Stimulated activated CD4-positive, alpha-beta T cell treated with anti-CD3 and anti-CD28 coated beads, Interleukin-15, amount 100 ng/mL, for 1 hour (primary cell): Measurements from ENCODE around the gene PCGF3.
A peak's percentile ranks its signal among the peaks of the same experiment; 100 is the strongest.
"Not testable (repeated sequence)": the region's sequence is repeated elsewhere in the genome, so short reads cannot be mapped to it uniquely, and the experiment has no call there.

Experiments used
- DNase-seq, 2 donors: peaks; one replicate each; pipeline ENCODE4 v3.0.0-alpha.2; 2020; ENCODE audit warnings: low read depth in 1 of 2, low spot score in 1 of 2

PCGF3 gene

DNA sequence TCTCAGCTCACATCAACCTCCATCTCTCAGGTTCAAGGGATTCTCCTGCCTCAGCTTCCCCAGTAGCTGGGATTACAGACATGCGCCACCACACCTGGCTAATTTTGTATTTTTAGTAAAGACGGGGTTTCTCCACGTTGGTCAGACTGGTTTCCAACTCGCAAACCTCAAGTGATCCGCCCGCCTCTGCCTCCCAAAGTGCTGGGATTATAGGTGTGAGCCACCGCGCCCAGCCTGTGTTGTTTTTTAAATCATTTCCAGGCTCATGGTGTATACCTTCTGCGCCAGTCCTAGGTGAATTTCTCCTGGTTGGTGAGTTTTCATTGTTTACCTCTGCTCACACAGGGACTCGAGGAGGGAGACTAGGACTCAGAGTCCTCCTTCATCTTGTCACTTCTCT, 74.6 kb downstream of the PCGF3 start:
- not testable (repeated sequence) for DNase-seq

DNA sequence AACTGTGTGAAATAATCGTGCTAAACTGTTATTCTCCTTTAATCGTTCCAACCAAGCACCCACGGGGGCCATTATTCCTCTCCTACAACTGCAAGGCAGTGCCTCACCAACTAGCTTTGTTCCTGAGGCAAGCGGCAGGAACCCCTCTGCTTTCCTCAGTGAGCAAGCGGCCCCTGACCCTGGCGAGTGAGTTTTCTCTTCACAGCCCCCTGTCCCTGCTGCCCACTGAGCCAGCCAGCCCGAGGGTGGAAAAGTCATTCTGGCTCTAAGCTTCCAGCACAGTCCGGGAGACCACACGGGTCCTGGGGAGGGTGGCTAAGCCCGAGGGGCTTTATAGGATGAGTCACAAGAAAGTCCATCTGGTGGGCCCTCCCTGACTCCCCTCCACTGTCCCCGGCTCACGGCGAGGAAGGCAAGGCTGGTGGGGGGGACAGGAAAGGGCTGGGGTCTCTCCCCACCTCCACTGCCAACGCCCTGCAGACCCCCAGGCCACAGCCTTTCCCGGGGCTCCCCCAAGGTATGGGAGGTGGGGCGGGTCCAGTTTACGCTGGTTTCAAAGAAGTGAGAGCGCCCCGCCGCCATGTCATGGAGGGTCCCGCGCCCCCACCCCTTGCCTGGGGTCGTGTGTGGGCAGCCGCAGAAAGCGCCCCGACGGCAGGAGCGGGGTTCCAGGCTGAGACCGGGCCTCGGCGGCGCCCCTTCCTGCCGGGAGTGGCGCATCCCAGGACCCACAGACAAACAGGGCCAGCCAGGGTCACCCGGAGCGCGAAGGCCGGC, 75.3 kb downstream of the PCGF3 start:
- no peak for DNase-seq

DNA sequence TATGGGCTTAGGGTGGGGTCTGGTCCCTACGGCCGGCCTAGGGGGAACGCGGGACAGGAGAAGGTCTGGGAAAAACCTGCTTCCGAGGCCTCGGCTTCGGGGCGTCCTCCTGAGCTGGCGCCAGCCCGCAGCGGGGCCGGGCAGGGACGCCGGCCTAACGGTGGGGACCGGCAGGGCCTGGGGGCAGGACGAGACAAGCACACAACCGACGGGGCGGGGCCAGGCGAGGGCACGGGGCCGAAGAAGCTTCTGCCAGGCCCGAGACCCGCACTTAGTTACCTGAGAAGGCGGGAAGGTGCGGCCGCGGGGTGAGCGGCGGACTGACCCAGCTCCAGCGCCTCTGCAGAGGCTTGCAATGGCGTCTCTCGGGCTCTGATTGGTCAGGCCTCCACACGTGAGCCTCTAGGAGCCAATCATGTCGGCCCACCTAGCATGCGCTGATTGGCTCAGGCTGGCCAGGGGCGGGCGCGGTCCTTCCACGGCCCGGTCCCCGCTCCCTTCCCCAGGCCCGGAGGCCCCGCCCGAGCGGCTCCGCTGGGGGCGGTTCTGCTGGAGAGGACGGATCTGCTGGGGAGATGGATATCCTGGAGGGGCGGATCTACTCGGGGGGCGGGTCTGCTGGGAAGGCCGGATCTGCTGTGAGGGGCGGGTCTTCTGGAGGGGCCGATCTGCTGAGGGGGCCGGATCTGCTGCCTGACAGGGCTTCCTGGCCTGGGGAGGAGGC, 76.0 kb downstream of the PCGF3 start:
- DNase-seq, result peak; percentile 99

DNA sequence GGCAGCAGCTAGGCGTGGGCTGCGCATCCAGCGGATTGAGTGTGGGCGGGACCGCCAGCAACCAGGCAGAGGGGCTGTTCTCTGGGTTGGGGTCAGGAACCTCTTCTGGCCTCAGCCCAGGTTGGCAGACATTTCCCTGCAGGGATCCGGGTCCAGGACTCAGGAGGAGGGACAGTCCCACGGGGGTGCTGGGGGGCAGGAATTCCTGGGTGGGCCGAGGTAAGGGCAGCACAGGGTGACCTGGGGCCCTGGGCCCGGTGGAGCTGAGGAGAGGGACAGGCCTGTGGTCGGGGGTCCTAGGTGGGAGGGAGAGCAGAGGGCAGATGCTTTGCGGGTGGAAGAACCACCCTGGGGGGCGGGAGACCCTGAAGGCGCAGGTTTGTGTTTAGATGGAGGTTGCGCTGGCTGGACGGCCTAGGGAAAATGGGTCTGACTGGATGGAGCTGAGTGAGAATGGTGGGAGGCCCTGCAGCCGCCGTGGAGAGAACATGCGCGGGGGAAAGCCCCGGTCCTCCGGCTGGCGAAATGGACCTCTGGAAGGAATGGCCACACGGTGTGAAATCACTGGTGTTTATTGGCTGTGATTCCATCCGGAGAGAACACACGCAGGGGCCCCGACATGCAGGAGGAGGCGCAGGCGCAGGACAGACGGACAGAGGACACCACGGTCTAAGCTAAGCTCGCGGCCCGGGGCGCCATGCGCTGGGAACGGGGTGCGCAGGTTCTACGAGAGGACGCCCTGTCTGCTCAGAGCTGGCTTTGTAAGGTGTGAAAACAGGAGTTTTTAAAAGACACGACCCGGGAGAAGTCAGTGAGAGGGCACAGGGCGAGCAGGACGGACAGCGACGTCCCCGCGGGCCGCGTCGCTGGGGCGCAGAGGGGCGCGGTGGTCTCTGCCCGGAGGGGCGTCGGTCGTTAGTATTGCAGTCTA, 79.0 kb downstream of the PCGF3 start:
- DNase-seq, result no peak

DNA sequence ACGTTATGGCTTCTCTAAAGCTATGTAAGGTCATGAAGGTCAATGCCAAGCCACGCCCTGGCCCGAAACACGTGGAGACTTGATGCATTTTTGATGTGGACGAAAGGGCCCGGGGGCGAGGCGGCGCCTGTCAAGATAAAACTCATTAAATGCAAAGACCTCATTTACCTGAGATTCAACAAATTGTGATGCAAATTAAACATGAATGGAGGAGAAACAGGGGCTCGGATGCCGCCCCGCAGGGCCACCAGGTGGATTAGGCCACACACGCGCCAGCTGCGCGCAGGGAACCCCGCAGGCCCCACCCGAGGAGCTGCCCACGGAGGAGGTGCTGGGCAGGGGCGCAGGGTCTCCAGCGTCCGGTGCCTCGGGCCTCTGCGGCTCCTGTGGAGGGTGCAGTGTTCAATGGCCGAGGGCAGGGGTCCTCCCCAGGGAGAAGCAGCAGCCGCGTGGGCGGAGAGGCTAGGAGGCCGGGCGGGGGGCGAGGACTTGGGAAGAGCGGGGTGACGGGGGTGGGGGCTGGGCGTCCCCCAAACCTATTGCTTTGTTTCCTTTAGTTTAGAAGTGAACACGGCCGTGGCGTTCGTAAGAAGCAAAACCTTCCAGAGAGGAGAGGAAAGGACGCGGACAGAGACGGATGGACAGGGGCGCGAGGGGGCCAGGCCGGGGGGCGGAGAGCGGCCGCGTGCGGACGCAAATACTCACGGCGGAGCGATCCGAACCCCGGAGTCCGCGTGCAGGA, 79.9 kb downstream of the PCGF3 start:
- DNase-seq, result no peak

DNA sequence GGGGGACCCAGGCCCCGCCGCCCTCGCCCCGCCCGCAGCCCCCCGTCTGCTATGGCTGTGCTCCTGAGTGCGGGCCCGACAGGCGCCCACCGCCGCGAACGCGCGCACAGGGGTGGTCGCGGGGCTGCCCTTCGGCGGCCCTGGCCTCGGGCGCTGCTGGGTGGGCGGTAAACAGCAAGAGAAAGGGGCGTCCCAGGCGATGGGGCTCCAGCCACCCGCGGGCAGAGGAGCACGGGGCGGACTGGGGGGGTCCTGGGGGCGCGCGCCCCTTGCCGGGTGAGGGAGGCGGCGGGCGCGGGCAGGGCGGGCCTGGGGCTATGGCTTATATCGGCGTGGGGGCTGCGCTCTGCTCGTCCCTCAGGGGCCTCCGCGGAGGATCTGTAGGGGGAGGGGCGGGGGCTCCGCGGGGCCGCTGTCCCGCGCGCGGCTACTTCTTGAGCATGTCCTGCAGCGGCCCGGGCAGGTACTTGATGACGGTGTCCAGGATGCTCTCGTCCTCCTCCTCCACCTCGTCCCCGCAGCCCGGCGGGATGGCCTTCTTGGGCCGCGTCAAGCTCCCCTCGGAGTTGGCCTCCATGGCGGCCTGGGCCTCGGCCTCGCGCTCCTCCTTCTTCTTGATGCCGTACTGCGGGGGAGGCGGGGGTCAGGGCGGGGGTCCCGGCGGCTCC, 80.6 kb downstream of the PCGF3 start:
- DNase-seq, result no peak

DNA sequence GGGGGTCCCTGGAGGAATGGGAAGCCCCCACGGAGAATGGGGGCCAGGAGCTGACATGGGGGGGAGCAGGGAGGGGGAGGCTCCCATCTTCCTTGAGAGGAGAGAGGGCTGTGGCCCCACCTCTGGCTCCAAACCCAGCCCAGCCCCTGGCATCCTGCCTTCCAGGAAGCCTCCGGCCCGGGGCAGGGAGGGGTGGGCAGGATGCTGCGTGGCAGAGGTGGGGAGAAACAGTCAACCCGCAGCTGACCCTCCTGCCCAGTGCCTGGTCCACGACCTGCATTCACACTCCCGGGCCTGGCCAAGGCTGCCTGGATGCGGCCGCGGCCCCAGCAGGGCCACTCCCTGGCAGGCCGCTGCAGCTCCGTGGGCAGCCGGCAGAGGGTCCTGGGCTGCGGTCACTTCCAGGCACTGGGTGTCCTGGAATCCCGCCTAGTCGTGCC, 81.2 kb downstream of the PCGF3 start:
- no peak for DNase-seq

DNA sequence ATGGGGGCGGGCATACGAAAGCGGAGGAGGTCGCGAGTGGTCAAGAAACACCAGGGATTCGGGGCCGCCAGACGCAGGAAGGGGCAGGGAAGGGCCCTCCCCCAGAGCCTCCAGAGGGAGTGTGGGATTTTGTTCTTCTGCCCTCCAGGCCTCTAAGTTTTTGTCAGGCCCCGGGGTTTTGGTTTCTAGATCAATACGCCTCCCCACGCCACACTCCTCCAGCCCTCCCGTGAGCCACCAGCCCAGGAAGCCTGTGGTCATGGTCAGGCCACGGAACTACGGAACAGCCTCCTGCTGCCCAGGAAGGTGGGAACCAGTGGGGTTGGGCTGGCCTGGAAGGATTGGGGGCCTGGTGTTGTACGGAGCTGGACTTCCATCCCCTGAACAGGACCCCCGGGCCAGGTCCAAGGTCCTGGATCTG, 81.9 kb downstream of the PCGF3 start:
- DNase-seq, result no peak

DNA sequence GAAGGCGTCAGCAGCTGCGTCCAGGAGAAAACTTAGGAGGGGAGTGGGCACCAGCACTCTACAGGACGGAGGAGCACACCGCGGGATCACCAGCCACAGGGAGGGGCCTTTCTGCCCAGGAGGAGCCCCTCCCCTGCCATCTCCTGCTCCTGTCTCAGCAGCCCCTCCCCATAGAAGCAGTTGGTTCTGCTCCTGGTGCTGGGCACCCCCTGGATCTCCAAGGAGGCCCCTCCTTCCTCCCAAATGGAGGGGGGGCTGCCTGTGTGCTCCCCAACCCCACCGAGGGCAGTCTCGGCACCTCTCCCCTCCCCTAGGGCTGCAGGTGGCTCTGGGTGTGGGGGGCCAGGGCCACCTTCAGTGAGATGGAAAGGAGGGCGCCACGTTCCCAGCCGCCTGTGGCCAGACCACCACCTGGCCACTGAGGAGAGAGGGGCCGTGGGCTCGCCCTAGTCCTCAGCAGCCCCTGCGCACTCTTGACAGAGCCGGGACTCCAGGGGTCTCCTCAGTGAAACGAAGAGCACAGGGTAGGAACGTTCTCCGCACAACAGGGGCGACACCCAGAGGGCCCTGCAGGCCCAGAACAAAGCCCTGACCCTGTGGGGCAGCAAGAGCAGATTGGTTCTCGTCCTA, 82.5 kb downstream of the PCGF3 start:
- no peak for DNase-seq

DNA sequence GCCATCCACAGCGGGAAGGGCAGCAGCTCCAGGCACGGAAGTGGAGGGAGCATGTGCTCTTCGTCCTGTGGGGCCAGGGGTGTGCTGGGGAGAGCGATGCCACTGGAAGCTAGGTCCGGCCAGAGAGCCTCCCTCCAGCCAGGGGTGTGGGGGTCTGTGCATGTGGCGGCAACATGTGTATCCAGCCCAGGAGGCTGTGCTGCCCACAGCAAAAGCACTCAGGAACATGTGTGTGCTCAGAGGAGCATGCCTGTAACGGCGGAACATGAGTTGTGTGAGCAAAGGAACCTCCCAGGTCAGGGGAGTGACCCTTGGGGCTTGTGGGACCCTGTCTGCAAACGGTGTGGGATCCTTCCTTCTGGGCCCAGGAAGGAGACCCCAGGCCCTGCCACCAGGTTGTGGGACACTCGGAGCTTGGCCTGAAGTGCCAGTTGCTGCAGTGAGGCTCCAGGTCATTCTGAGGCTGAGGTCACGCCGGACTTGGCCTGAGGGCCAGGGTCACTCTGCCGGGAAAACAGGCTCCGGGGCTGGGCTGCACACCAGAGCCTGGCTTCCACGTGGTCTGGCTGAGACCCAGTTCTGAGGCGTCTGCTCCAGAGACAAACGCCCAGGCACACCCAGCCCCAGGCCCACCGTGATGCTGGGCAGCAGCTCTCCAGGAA, 83.1 kb downstream of the PCGF3 start:
- DNase-seq, result no peak

DNA sequence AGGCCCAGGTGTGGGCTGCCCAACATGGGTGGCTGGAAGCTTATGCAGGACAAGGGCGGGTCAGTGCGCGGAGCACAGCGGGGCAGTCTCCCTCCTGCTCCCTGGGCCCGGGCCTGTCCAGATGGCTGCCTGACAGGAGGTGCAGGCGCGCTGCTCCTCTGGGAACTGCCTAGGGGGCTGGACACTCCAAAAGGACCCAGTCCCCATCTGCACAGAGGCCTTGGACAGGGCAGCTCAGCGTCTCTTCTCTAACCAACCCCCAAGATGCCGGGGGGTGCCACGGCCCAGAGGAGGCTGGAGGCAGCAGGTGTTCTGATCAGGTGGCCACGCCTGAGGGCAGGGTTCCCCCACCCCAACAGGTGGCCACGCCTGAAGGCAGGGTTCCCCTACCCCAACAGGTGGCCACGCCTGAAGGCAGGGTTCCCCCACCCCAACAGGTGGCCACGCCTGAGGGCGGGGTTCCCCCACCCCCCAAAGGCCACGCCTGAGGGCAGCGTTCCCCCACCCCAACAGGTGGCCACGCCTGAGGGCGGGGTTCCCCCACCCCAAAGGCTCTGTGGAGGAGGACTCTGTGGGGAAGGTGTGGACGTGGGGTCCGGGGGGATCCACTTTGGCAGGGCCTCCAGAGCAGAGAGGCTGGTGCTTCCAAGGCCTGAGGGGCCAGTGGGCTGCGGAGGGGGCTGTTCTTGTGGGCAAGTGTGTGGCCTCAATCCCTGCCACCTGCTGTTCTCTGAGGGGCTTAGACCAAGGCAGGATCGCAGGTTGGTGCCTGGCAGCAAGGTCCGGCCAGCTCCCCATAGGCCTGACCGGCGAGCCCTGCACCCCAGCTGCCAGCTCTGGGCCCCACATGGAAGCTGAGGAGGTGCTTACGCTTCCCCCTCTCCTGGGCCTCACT, 84.2 kb downstream of the PCGF3 start:
- no peak for DNase-seq

DNA sequence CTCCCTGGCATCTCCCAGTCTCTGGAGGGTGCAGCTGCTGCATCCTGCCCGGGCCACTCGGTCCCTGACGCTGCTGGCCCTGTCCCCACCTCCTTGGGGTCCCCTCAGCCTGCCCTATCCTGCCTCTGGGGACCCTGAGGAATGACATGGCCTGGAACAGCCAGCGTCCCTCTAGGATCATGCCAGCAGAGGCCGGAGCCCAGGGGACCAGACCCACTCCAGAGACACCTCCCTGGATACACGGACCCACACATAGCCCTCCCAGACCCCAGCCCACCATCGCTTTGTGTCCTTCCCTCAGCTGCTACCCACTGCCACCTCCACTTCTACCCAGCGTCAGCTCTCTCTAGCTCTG, 84.8 kb downstream of the PCGF3 start:
- no peak for DNase-seq

DNA sequence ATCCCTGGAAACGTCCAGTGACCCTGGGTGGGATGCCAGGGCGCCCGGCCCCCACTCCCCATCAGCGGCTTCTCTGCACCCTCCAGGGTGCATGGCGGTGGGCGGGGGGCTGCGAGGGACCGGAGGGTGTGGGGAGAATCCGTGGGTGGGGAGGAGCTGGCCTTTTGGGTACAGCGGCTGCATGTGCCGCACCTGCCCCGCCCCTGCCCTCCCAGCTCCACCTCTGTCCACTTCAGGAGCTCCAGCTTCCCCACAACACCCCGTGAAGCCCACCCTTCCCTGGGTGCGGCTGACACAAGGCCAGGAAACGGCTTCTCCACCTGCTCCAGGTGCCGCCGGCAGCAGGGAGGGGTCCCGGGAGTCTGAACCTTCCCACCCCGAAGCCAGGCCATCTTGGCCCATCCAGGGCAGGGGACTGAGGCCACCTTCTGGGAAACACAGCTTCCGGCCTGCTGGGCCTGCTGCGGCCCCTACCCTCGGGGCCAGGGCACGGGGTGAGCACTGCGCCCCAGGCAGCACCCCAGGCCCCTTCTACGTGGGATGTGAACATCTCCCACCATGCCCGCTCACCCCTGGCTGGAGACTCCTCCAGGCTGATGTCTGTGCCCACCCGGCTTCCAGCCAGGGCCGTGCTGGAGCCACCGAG, 85.7 kb downstream of the PCGF3 start:
- no peak for DNase-seq

DNA sequence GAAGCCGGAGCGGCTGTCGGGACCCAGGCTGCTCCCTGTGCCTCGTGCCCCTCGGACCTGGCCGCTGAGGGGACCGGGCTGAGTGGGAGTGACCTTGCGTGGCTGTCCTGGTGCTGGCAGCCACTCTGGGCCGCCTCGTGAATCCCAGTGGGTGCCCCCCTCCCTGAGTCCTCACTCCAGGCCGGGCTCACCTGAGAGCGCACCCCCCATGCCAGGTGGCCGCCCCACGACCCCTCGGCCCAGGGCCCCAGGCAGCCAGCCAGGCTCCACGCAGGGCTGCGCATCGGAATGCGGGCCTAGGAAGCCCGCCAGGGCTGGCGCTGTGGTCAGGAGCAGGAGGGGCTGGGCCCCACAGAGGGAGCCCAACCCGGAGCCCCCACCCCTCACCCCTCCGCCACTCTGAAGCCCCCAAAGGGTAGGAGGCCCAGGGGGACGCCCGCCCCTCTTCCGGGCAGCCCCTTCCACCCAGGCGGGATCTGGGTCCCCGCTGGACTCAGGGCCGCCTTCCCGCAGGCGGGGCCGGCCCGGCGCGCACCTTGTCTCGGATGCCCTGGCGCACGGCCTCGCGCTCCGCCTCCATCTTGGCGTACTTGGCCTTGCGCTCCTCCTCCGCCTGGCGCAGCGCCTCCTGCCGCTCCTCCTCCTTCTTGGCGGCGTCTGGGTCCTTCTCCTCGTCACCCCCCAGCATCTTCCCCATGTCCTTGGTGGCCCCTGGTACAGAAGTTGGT, 86.4 kb downstream of the PCGF3 start:
- DNase-seq, result peak in 1 of 2 donors; percentile 39

DNA sequence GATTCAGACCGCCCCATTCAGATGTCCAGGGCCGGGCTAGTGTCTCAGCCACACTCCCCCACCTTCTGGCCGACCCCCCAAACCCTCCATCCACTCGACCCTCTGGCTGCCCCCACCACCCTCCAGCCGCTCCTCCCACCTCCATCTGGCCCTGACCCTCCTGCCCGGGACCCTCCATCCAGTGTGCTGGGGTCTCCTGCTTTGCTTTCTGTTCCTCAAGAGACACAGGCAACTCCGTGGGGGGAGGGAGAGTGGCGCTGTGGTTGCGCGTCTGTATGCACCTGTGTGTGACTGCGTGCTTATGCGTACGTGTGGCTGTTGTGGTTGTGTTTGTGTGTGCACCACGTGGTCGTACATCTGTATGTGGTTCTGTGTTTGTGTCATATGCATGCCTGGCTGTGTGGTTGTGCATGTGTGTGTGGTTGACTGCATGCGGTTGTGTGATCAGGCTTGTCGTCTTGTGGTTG, 87.0 kb downstream of the PCGF3 start:
- no peak for DNase-seq

DNA sequence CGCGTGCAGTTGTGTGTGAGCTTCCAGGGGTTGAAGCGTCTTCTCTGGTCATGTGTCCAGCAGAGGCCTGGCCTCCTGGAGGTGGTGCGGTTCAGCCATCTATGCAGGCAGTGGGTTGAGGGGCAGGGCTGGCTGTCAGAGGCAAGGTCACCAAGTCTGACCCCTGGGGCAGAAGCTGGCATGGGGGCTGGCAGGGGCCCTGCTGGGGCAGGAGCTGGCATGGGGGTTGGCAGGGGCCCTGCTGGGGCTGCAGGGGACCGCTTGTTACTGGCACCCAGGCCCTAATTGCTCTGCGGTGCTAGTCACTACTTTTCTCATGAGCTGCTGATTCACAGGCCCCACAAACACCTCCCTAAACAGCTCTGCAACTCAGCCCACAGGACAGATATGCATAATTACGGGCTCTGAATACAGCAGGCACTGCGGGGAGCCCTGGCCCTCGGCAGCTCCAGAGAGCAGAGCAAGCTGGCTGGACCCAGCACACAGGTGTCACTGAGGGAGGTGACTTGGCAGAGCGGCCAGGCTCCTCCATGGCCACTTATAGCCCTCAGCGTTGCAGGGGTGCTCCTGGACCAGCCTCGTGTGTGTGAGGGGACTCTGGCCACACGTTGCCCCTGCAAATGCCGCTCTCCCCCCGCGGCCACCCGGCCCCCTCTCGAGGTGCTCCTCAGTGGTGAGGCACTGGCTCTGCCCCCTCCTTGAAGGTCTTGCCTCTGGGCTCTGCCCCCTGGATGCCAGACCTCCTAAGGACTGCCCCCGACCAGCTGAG, 87.6 kb downstream of the PCGF3 start:
- DNase-seq, result no peak
